ENCODE measurements around the gene MARCHF4.
A peak's percentile ranks its signal among the peaks of the same experiment; 100 is the strongest.

The MARCHF4 gene

GRCh38 chr2:216371721-216372702 is at the start of gene MARCHF4:
Gene MARCHF4 (minus strand): TSS chr2:216372483. CDS start chr2:216370260, 2,223 bp downstream.
- no peak for DNase-seq

GRCh38 chr2:216420367-216421101 is 48.3 kb upstream of the MARCHF4 start:
- no peak for DNase-seq

GRCh38 chr2:216418981-216419380 is 46.7 kb upstream of the MARCHF4 start:
- DNase-seq = no peak

- no peak for DNase-seq
Measured at GRCh38 chr2:216416571-216417307, 44.5 kb upstream of the MARCHF4 start.

- DNase-seq = no peak
Measured at GRCh38 chr2:216415541-216415940, 43.3 kb upstream of the MARCHF4 start.

GRCh38 chr2:216414772-216415319 is 42.6 kb upstream of the MARCHF4 start:
- no peak for DNase-seq

DNA sequence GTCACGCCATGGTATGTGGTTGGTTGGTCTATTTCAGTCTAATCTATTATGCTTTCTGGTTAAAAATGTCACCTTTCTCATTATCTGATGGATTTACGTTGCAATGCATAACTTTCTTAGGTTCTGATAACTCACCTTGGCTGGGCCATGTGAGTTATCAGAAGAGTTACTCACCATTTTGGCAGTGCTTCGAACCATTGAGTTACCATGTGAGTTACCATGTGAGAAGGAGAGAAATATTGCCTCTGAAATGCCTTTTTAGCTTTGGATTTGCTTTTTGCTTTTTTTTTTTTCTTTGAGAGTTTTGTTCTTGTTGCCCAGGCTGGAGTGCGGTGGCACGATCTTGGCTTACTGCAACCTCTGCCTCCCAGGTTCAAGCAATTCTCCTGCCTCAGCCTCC is 41.6 kb upstream of the MARCHF4 start:
- DNase-seq = no peak

DNA sequence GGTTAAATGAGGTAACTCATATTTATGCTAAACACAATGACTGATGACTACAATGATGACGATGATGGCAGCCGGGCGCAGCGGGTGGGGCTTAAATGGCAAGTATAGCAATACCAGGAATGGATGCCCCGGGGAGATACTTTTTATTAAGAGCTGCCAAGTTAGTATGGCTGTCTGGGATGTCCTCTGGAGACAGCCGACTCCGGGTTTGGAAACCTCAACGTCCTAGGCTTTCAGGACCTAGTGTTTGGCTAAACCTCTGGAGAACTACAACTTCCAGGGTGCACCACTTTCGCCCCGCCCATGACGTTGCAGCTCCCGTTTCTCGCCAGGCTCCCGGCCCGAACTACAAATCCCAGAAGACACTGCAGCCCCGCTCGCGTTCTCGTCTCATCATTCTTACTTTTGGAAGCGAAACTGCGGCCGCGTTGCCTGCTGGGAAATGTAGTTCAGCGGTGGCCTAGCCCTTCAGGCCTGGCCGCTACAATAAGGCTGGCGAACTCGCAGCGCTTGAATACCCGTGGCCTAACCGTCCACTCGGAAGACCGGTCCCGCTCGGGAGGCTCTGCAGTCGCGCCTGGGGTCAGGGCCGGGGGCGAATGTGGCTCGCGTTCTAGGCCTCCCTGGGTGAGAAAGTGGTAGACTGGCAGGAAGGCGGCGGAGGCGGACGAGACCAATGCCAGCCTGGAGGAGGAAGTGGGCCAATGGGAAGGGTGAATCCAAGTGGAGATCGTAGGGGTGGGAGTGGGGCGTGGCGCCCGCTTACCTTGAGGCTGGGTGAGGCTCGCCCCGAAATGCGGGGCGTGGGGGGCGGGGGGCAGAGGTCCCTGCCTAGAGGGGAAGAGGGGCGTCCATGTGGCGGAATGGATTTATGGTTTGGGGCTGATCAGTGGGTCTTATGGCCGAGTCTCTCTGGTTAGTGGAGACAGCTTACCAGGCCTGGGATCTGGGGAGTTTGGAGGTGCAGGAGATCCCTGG is 40.0 kb upstream of the MARCHF4 start, which contains the start of gene SMARCAL1:
TSS of gene SMARCAL1 (plus strand) at position 463 of the 978 bp plus-strand sequence. CDS start 2,221 bp downstream, outside the sequence.
- DNase-seq = peak; percentile 97

DNA sequence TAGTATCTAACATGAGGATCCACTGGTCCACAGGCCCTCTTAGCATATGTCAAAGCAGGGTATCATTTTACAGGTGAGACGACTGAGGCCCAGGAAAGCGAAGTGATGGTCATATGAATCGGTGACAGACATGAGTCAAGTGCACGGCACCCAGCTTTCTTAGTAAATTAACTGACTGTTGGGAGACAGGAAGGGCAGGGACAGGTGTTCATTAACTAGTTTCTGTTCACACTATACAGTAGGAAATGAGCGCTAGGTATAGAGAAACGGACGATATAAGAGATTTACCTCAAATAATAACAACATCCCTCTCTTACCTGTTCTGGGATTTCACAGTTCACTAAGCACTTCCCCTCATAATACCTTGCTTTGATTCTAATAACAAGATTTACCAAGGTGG is 38.3 kb upstream of the MARCHF4 start:
- no peak for DNase-seq

- DNase-seq = no peak
Measured at GRCh38 chr2:216408426-216409290, 36.4 kb upstream of the MARCHF4 start.

GRCh38 chr2:216406826-216407225 is 34.5 kb upstream of the MARCHF4 start:
- no peak for DNase-seq

DNA sequence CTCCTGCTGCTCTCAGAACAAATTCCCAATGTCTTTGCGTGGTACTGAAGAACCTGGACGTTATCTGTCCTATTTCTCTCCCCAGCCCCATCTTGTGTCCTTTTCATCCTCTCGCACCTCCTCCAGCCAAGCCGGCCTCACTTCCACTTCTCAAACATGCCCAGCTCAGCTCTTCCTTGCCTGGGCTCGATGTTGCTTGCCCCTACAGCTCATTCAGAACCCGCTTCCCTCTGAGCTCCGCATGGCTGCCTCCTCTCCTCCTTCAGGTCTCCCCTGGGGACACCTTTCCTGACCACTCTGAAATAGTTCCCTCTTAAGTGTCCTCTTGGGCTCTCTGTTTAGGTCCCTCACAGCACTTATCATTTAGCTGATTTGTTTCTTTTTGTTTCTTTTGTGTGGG is 33.3 kb upstream of the MARCHF4 start:
- DNase-seq = no peak

DNA sequence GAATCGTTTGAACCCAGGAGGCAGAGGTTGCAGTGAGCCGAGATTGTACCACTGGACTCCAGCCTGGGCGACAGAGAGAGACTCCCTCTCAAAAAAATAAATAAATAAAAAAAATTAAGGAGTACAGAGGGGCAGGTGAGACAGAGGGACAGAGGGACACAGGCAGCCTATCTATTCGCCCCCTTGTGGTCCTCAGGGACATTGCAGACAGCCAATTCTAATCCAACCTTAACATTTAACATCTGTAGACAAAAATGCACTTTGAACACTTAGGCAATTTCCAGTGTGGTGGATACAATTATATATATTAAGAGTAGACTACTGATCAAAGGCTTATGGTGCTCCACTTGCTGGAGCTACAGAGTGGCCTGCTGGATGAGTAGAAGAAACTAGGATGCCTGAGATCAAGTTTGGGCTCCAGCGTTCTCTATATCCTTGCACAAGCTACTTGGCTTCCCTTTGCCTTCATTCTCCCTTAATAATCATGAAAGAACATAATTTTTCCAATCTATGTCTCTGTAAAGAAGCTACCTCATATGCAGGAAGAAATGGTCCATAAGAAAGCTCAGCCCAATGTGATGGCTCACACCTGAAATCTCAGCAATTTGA is 31.8 kb upstream of the MARCHF4 start:
- DNase-seq = no peak

DNA sequence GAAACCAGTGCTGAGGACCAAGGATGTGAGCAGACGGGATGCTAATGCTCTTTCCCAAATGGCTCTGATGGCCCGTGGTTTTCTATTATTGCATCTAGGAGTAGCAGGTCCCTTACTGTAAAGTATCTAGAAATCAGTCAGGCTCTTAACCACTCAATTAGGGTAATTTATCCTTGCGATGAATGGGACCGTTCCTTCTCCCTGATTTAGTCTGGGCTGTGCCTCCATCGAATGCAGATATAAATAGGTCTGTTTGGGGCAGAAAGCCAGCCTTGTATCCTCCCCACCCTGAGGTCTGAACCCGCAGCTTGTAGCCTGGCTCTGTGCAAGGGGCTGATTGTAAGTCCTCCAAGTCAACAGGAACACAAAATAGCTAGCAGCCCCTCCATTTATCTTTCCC is 30.5 kb upstream of the MARCHF4 start:
- DNase-seq = no peak

DNA sequence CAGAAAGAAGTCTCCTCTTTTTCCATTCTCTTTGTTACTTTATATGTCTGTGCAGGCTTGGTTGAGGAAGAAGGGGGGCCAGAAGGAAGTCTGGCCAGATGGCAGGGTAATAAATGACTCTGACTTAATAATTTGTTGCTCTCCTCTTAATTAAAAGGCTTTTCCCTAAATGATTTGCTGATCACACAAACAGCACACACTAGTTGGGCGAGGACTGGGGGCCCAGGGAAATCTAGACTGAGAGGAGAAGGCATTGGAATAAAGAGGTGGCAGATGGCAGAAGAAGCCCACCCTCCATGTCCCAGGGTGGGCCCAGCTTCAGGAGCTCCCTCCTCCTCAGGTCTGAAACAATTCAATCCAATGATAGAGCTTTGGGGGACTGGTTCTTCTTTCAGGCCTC is 27.3 kb upstream of the MARCHF4 start:
- no peak for DNase-seq

GRCh38 chr2:216394881-216395280 is 22.6 kb upstream of the MARCHF4 start:
- no peak for DNase-seq

- no peak for DNase-seq
Measured at GRCh38 chr2:216392945-216393840, 20.9 kb upstream of the MARCHF4 start.

DNA sequence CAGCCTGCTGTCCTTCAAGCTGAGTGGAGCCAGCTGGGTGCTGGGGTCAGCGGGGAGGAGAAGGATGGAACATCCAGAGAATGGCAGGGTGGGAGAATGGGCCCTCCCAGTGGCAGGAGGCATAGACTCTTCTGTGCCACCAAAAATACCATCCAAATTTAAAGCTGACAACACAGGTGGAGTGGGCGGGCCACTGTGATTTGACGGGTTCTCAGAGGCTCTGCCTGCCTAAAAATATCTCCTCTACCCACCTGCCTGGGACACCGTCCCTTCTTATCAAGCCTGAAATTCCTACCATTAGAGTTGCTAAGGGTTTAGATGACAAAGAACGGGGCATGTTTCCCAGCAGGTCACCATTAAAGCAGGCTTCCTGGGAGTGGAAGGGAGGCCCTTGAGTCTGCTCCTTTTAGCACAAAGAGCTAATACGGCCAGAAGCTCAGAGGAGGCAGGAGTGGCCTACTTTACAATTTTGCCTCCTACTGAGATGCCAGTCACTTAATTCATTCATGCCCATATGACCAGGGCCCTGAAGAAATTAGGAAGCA is 19.8 kb upstream of the MARCHF4 start:
- DNase-seq = no peak

DNA sequence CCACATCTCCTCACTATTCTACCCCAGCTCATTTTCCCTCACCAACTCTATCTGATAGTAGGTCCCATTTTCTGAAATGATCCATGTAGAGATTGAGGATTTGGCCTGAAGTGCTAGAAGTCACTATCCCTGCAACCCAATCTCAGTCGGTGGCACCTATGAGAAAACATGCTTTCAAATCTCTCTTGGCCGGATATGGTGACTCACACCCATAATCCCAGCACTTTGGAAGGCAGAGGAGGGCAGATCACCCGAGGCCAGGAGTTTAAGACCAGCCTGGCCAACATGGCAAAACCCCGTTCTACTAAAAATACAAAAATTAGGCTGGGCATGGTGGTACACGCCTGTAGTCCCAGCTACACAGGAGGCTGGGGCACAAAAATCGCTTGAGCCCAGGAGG is 19.1 kb upstream of the MARCHF4 start:
- DNase-seq = no peak

All from SIG-M5 (cell line).